Measurements from ENCODE around the gene ESRRA. TPM values are rescaled to one million over a fixed set of nuclear protein-coding genes. Genes with fewer than 3 reads are reported as not detected.
A peak's percentile ranks its signal among the peaks of the same experiment; 100 is the strongest.

The ESRRA gene
- total RNA-seq, 2 donors from 2014 or later = 33.4 to 46.0 TPM

GRCh38 chr11:64264371-64264852 lies 40.9 kb upstream of the ESRRA start:
- peaks cover 54% of the 10 kb centered on the region for H3K36me3 ChIP-seq
- H3K27ac ChIP-seq = no peak overlapping the region
- H3K9me3 ChIP-seq = no peaks in the 10 kb centered on the region
- ATAC-seq (ENCODE audit: insufficient number of reproducible peaks, low FRiP score, low read depth) (no peak), DNase-seq (ENCODE audit: low spot score) (no peak)
- no peaks in the 10 kb centered on the region for H3K27me3 ChIP-seq (replicated peaks; ENCODE audit: insufficient read depth)
- no peak for TF ChIP-seq CTCF (IDR thresholded peaks at IDR 0.05)
- H3K4me1 ChIP-seq (ENCODE audit: control insufficient read depth in 1 of 2, low read depth in 2 of 2) = peaks cover 10 to 18% of the 10 kb centered on the region in 2 donors
- H3K4me3 ChIP-seq = no peak overlapping the region

DNA sequence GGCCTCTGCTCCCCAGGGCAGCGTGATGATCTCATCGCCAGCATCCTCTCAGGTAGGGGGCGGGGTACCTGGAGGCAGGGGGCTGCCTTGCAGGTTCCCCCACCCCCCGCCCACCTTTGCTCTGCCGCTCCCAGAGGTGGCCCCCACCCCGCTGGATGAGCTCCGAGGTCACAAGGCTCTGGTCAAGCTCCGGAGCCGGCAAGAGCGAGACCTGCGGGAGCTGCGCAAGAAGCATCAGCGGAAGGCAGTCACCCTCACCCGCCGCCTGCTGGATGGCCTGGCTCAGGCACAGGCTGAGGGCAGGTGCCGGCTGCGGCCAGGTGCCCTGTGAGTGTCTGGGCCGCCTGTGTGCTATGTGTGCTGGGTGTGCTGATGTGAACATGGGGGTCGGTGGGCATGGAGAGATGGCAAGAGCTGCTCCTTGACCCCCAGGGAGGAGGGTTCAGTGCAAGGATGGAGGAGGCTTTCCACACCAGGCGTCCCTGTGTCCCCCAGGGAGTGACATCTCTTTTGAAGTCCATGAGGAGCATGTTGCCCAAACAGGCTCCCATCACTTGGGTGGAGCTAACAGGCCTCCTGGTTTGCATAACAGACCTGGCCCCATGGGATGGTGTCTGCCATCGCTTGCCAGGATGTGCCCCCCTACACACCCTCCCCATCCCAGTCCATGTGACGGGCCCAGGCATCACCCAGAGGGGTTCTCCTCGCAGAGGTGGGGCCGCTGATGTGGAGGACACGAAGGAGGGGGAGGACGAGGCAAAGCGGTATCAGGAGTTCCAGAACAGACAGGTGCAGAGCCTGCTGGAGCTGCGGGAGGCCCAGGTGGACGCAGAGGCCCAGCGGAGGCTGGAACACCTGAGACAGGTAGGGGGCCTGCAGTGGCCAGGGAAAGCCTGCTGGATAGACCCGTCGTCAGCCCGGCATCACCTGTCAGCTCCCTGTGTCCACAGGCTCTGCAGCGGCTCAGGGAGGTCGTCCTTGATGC lies 39.9 kb upstream of the ESRRA start:
- peaks cover 47% of the 10 kb centered on the region for H3K36me3 ChIP-seq
- H3K4me1 ChIP-seq (ENCODE audit: control insufficient read depth in 1 of 2, low read depth in 2 of 2) = peaks cover 10 to 18% of the 10 kb centered on the region in 2 donors
- no peak for TF ChIP-seq CTCF (IDR thresholded peaks at IDR 0.05)
- H3K4me3 ChIP-seq = no peak overlapping the region
- DNase-seq (ENCODE audit: low spot score) (no peak), ATAC-seq (ENCODE audit: insufficient number of reproducible peaks, low FRiP score, low read depth) (no peak)
- H3K27ac ChIP-seq = no peak overlapping the region
- no peaks in the 10 kb centered on the region for H3K9me3 ChIP-seq
- H3K27me3 ChIP-seq (replicated peaks; ENCODE audit: insufficient read depth) = no peaks in the 10 kb centered on the region

DNA sequence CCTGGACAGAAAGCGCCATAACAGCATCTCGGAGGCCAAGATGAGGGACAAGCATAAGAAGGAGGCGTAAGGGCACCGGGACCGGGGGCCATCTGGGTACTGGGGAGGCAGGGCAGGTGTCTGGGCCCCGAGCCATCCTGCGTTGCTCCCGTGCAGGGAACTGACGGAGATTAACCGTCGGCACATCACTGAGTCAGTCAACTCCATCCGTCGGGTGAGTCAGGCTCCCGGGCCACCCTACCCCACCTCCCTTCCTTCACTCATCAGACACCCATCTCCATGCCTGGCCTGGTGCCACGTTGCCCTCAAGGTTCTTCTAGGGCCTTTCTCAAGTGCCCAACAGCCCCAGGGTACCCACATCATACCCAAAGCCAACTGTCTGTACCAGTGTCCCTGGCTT lies 39.0 kb upstream of the ESRRA start:
- peaks cover 10 to 18% of the 10 kb centered on the region in 2 donors for H3K4me1 ChIP-seq (ENCODE audit: control insufficient read depth in 1 of 2, low read depth in 2 of 2)
- no peaks in the 10 kb centered on the region for H3K27me3 ChIP-seq (replicated peaks; ENCODE audit: insufficient read depth)
- no peak for TF ChIP-seq CTCF (IDR thresholded peaks at IDR 0.05)
- ATAC-seq (ENCODE audit: insufficient number of reproducible peaks, low FRiP score, low read depth) (no peak), DNase-seq (ENCODE audit: low spot score) (no peak)
- peaks cover 47% of the 10 kb centered on the region for H3K36me3 ChIP-seq
- no peak overlapping the region for H3K27ac ChIP-seq
- no peaks in the 10 kb centered on the region for H3K9me3 ChIP-seq
- no peak overlapping the region for H3K4me3 ChIP-seq

- no peaks in the 10 kb centered on the region for H3K27me3 ChIP-seq (replicated peaks; ENCODE audit: insufficient read depth)
- TF ChIP-seq CTCF (IDR thresholded peaks at IDR 0.05) = no peak
- DNase-seq (ENCODE audit: low spot score) = no peak
- H3K27ac ChIP-seq = peak overlapping the region; percentile 80 to 92
- H3K36me3 ChIP-seq = peaks cover 37% of the 10 kb centered on the region
- no peak overlapping the region for H3K4me3 ChIP-seq
- peaks cover 10 to 28% of the 10 kb centered on the region in 2 donors for H3K4me1 ChIP-seq (ENCODE audit: control insufficient read depth in 1 of 2, low read depth in 2 of 2)
- H3K9me3 ChIP-seq = no peaks in the 10 kb centered on the region
- ATAC-seq (ENCODE audit: insufficient number of reproducible peaks, low FRiP score, low read depth) = no peak
Observed at GRCh38 chr11:64267207-64267945, 37.9 kb upstream of the ESRRA start.

Data from thoracic aorta (tissue), 2 donors.